H1 (cell line): ENCODE measurements around the gene PRKACA. TPM values are rescaled to one million over a fixed set of nuclear protein-coding genes. Genes with fewer than 3 reads are reported as not detected.

ENCODE experiments used
- CTCF ChIA-PET: fragments of 300-600 bp; sonication (Branson Sonifier 250); formaldehyde crosslinking; loops from one replicate; lab custom pipeline; 2021; ENCODE audit not compliant: partially characterized antibody; lab: Charles Lee
- POLR2A ChIA-PET: fragments of 300-600 bp; sonication (Branson Sonifier 250); formaldehyde crosslinking; loops from one replicate; lab custom pipeline; 2021; ENCODE audit warnings: inconsistent platforms; ENCODE audit not compliant: partially characterized antibody; lab: Charles Lee
- DNase-seq, 2 experiments: peaks; one replicate each; pipeline versions ENCODE4 v3.0.0 to v3.0.0-alpha.2; 2010 to 2022; ENCODE audit warnings: low spot score in 2 of 2, low read depth in 1 of 2, mixed read lengths in 1 of 2
- FAIRE-seq: peaks from 2 replicates; lab custom pipeline; 2011; peaks lifted over from hg19 to GRCh38; lab: Jason Lieb, UNC
- H2AFZ ChIP-seq: 2 replicates; pipeline ENCODE4 v1.8.1; 2012; ENCODE audit warnings: low read length, inconsistent platforms
- H2AK5ac ChIP-seq: 2 replicates; pipeline ENCODE4 v1.6.1; 2013; ENCODE audit warnings: low read depth, low read length
- H2BK120ac ChIP-seq: replicated peaks from 2 replicates; pipeline ENCODE3; 2013; ENCODE audit warnings: low read depth, low read length, inconsistent platforms
- H2BK12ac ChIP-seq: 2 replicates; pipeline ENCODE4 v1.6.1; 2013; ENCODE audit warnings: low read depth, low read length
- H2BK15ac ChIP-seq: 2 replicates; pipeline ENCODE4 v1.6.1; 2013; ENCODE audit warnings: low read length
- H2BK20ac ChIP-seq: 2 replicates; pipeline ENCODE4 v1.6.1; 2013; ENCODE audit warnings: low read length
- H2BK5ac ChIP-seq: 2 replicates; pipeline ENCODE4 v1.6.1; 2013; ENCODE audit warnings: low read depth, low read length
- H3K14ac ChIP-seq: 2 replicates; pipeline ENCODE4 v1.6.1; 2013; ENCODE audit warnings: inconsistent platforms; ENCODE audit not compliant: insufficient read length
- H3K18ac ChIP-seq: 2 replicates; pipeline ENCODE4 v1.6.1; 2013; ENCODE audit warnings: low read length; ENCODE audit errors: extremely low read depth
- H3K23ac ChIP-seq: 2 replicates; pipeline ENCODE4 v1.6.1; 2013; ENCODE audit warnings: inconsistent platforms; ENCODE audit not compliant: insufficient read length
- H3K23me2 ChIP-seq: 2 replicates; pipeline ENCODE4 v1.6.1; 2013; ENCODE audit warnings: low read depth, low read length
- H3K27ac ChIP-seq: 2 replicates; pipeline ENCODE4 v1.6.1; 2011; ENCODE audit warnings: low read depth, low read length, inconsistent platforms
- H3K27me3 ChIP-seq, 4 experiments: replicated peaks in 1 of 4; 1 replicate in 1 of 4; 2 replicates in 3 of 4; pipeline versions ENCODE4 v1.6.1 to v1.8.1; 2011 to 2013; ENCODE audit warnings: low read length in 3 of 4, mild to moderate bottlenecking in 3 of 4, inconsistent platforms in 2 of 4, mixed read lengths in 2 of 4, moderate library complexity in 1 of 4; ENCODE audit not compliant: control insufficient read depth in 3 of 4, insufficient read depth in 3 of 4; ENCODE audit errors: extremely low read depth in 1 of 4
- H3K36me3 ChIP-seq, 4 experiments: 2 replicates each; pipeline versions ENCODE4 v1.6.1 to v1.8.1; 2011 to 2013; ENCODE audit warnings: mild to moderate bottlenecking in 4 of 4, low read length in 3 of 4, moderate library complexity in 2 of 4, control low read depth in 1 of 4, inconsistent platforms in 1 of 4; ENCODE audit not compliant: insufficient read depth in 4 of 4, control insufficient read depth in 2 of 4
- H3K4ac ChIP-seq: replicated peaks from 2 replicates; pipeline ENCODE3; 2013; ENCODE audit warnings: low read length, low read depth, mixed read lengths, inconsistent platforms; ENCODE audit not compliant: insufficient read length
- H3K4me1 ChIP-seq, 4 experiments: replicated peaks in 1 of 4; 1 replicate in 1 of 4; 2 replicates in 3 of 4; pipeline versions ENCODE4 v1.6.1 to v1.8.1; 2011 to 2013; ENCODE audit warnings: low read length in 3 of 4, inconsistent platforms in 2 of 4, mixed read lengths in 1 of 4; ENCODE audit not compliant: insufficient read depth in 4 of 4, control insufficient read depth in 3 of 4
- H3K4me2 ChIP-seq, 2 experiments: 2 replicates each; pipeline versions ENCODE4 v1.6.1 to v1.8.1; 2011 to 2013; ENCODE audit warnings: low read depth in 2 of 2, low read length in 2 of 2, control low read depth in 1 of 2, inconsistent platforms in 1 of 2, mild to moderate bottlenecking in 1 of 2; ENCODE audit not compliant: insufficient read depth in 1 of 2
- H3K4me3 ChIP-seq, 4 experiments: fragments of 200-600, 300-600 bp in 1 of 4; sonication (generic), shearing (Covaris generic), sonication (Bioruptor Twin) in 1 of 4; 2 replicates each; pipeline versions ENCODE4 v1.5.1 to v1.8.1; 2011 to 2016; ENCODE audit warnings: low read length in 4 of 4, low read depth in 3 of 4, control low read depth in 2 of 4, inconsistent platforms in 2 of 4, mild to moderate bottlenecking in 2 of 4, mixed read lengths in 1 of 4, moderate library complexity in 1 of 4; ENCODE audit not compliant: insufficient read depth in 2 of 4; ENCODE audit errors: extremely low read depth in 1 of 4
- H3K56ac ChIP-seq: replicated peaks from 2 replicates; pipeline ENCODE3; 2013; ENCODE audit warnings: low read depth, mild to moderate bottlenecking, mixed read lengths, low read length, inconsistent platforms; ENCODE audit not compliant: insufficient read length
- H3K79me1 ChIP-seq: 2 replicates; pipeline ENCODE4 v1.6.1; 2013; ENCODE audit warnings: low read depth, low read length, control low read depth
- H3K79me2 ChIP-seq, 2 experiments: 2 replicates each; pipeline versions ENCODE4 v1.6.1 to v1.8.1; 2012 to 2013; ENCODE audit warnings: low read length in 2 of 2, mild to moderate bottlenecking in 2 of 2, inconsistent platforms in 1 of 2; ENCODE audit not compliant: insufficient read depth in 2 of 2, control insufficient read depth in 1 of 2
- H3K9ac ChIP-seq, 4 experiments: replicated peaks in 1 of 4; 1 replicate in 1 of 4; 2 replicates in 3 of 4; pipeline versions ENCODE4 v1.6.1 to v1.8.1; 2011 to 2013; ENCODE audit warnings: low read depth in 3 of 4, low read length in 3 of 4, control low read depth in 2 of 4, mild to moderate bottlenecking in 2 of 4, moderate library complexity in 2 of 4, inconsistent platforms in 1 of 4; ENCODE audit errors: extremely low read depth in 1 of 4
- H3K9me3 ChIP-seq, 2 experiments: 2 replicates each; pipeline versions ENCODE4 v1.6.1 to v1.8.1; 2012 to 2013; ENCODE audit warnings: mild to moderate bottlenecking in 2 of 2, moderate library complexity in 2 of 2, control low read depth in 1 of 2, inconsistent platforms in 1 of 2, low read depth in 1 of 2, low read length in 1 of 2, mixed read lengths in 1 of 2; ENCODE audit not compliant: insufficient read depth in 2 of 2
- H4K20me1 ChIP-seq, 2 experiments: replicated peaks in 1 of 2; 2 replicates each; pipeline versions ENCODE3 to v1.8.1; 2011 to 2013; ENCODE audit warnings: inconsistent platforms in 2 of 2, low read length in 2 of 2, mild to moderate bottlenecking in 1 of 2; ENCODE audit not compliant: insufficient read depth in 2 of 2, control insufficient read depth in 1 of 2
- H4K5ac ChIP-seq: 2 replicates; pipeline ENCODE4 v1.6.1; 2013; ENCODE audit warnings: low read length, low read depth, mixed read lengths, inconsistent platforms; ENCODE audit not compliant: insufficient read length
- H4K8ac ChIP-seq: 2 replicates; pipeline ENCODE4 v1.8.0; 2013; ENCODE audit warnings: mild to moderate bottlenecking, moderate library complexity, low read length, inconsistent platforms; ENCODE audit not compliant: insufficient read depth; ENCODE audit errors: extremely low read depth
- H4K91ac ChIP-seq: replicated peaks from 2 replicates; pipeline ENCODE3; 2013; ENCODE audit warnings: low read length, mixed read lengths, inconsistent platforms; ENCODE audit not compliant: insufficient read length
- BACH1 ChIP-seq: IDR thresholded peaks from 2 replicates; pipeline ENCODE4 v1.6.1; 2012; ENCODE audit warnings: low read length, improper control_type of control experiment
- BCL11A ChIP-seq, 2 experiments: IDR thresholded peaks; one replicate each; pipeline ENCODE4 v1.6.1; 2011; ENCODE audit warnings: low read depth in 2 of 2, low read length in 2 of 2, mild to moderate bottlenecking in 2 of 2
- BRCA1 ChIP-seq: IDR thresholded peaks from 2 replicates; pipeline ENCODE4 v1.6.1; 2012; ENCODE audit warnings: low read depth, low read length, improper control_type of control experiment
- EZH2 ChIP-seq: fragments of 200-600 bp; sonication (generic); IDR thresholded peaks from 2 replicates; pipeline ENCODE4 v1.7.1; 2012; ENCODE audit warnings: low read depth, mild to moderate bottlenecking, moderate library complexity, low read length, inconsistent platforms; ENCODE audit not compliant: severe bottlenecking
- MAFK ChIP-seq: IDR thresholded peaks from 2 replicates; pipeline ENCODE4 v1.6.1; 2012; ENCODE audit warnings: low read depth, mild to moderate bottlenecking, improper control_type of control experiment, low read length
- PHF8 ChIP-seq: fragments of 200-600 bp; sonication (generic); conservative IDR thresholded peaks from 2 replicates; pipeline ENCODE4 v1.7.1; 2012; ENCODE audit warnings: low read depth, mild to moderate bottlenecking, inconsistent platforms, low read length, moderate library complexity
- POLR2AphosphoS5 ChIP-seq: IDR thresholded peaks from 2 replicates; pipeline ENCODE4 v1.6.1; 2011; ENCODE audit warnings: low read depth, low read length
- POU5F1 ChIP-seq: IDR thresholded peaks from 2 replicates; pipeline ENCODE4 v1.6.1; 2011; ENCODE audit warnings: low read depth, mild to moderate bottlenecking, low read length, moderate library complexity
- WGBS, 2 experiments: shearing (Covaris generic) in 1 of 2; methylation state at CpG; one replicate each; pipeline versions ENCODE4 v1.1.6 to v1.1.7; 2013 to 2015; ENCODE audit warnings: low lambda C conversion rate in 2 of 2, mixed read lengths in 2 of 2, inconsistent platforms in 1 of 2, low coverage in 1 of 2, missing lambda C conversion rate in 1 of 2; ENCODE audit not compliant: insufficient replicate concordance in 2 of 2, insufficient coverage in 1 of 2, insufficient read length in 1 of 2; ENCODE audit errors: extremely low coverage in 1 of 2, missing lambda C conversion rate in 1 of 2; 5-methylcytosine and 5-hydroxymethylcytosine counted together
- polyA plus RNA-seq, 7 experiments: library from polyadenylated mRNA; depleted of rRNA in 3 of 7; stranded (reverse) in 5 of 7; unstranded in 2 of 7; fragments of >200 nt in 5 of 7; fragments of 200-250 nt in 2 of 7; gene quantifications; 1 replicate in 5 of 7; 2 replicates in 1 of 7; 4 replicates in 1 of 7; pipeline versions ENCODE4 v1.2.1 to v1.2.3, GENCODE V29; 2011 to 2013; ENCODE audit warnings: missing spikeins in 2 of 7, mixed read lengths in 2 of 7
- total RNA-seq: library from RNA; stranded (reverse); fragmentation: NEBNext Ultra II Directional; extraction: Animal tissue kit (Norgen Biotek cat#: 25700); gene quantifications from 2 replicates; pipeline ENCODE4 v1.2.1, GENCODE V29; 2021
- TF ChIP-seq, protein P1 (sequence below): IDR thresholded peaks from 2 replicates; pipeline ENCODE4 v1.6.1; 2012; ENCODE audit warnings: inconsistent platforms

The PRKACA gene
- total and polyA plus RNA-seq, 2 of the 8 experiments (the other 6 are each of a cell fraction or from before 2014, with no cell fraction given), result 14.2 to 48.2 TPM

DNA sequence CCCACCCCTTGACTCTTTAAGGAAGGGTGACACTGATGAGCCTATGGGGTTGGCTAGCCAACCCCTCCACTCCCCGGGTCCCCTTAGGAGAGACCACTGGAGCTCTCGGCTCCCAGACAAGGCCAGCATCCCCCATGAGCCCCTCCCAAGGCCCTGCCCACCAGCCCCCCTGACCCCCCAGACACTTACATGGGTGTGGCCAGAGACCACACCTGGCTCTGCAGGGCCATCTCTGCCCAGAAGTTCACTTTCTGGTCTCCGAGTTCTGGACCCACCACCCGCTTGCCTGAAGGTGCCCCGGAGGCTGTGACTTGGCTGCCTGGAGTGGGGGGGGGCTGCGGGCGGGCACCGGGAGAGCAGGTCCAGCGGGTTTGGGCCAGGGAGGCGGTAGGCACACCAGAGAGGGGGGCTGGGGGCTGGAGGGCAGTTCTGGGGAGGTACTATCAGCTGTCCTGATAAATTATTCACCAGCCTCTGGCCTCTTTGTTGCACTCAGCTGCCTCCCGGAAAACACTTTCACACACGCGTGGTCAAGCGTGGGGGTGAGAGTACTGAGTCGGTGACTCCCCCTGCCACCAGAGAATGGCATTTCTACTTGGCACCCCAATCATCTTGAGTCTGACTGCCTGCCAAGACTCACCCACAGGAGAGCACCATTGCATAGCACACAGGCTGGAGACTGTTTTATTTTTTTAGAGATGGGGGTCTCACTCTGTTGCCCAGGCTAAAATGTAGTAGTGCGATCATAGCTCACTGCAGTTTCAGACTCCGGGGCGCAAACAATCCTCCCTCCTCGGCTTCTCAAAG is 55.6 kb downstream of the PRKACA start, which contains the start of gene PALM3:
PALM3 (minus strand) TSS at position 326 of the 807 bp plus-strand sequence; CDS start at position 230, 96 bp downstream.
- CTCF ChIA-PET, result interaction anchor here (0.7 to 7.3 kb wide), 8 partner anchors 9 to 179 kb away, joined by 3 to 103 read pairs (median 40); partner anchors contain the start of genes C19orf67 and MISP3
- Histone ChIP-seq H3K23ac (no peak within 1 kb of the TSS), H3K4me1 (peaks cover 0 to 8% (median 3%) of the 10 kb centered on the region in 4 experiments; a peak in 4 of 7 replicates), H2BK5ac (no peak within 1 kb of the TSS; the same call in 1 of the 2 replicates), H4K91ac (peak within 1 kb of the TSS; percentile 55), H3K79me2 (no peaks in the 10 kb centered on the region), H3K27ac (no peak within 1 kb of the TSS), H3K56ac (no peak within 1 kb of the TSS), H2AFZ (0 out of 2 replicates have a peak within 1 kb of the TSS, but pooled peaks have one; percentile 70), H3K36me3 (no peaks in the 10 kb centered on the region), H4K8ac (peak within 1 kb of the TSS; percentile 72; the same call in 1 of the 2 replicates), H3K4me3 (no peak within 1 kb of the TSS), H3K79me1 (no peaks in the 10 kb centered on the region), H2BK12ac (0 out of 2 replicates have a peak within 1 kb of the TSS, but pooled peaks have one; percentile 17), H3K9me3 (no peaks in the 10 kb centered on the region), H3K14ac (no peak within 1 kb of the TSS), H2BK15ac (peak within 1 kb of the TSS; percentile 97), H2BK20ac (peak within 1 kb of the TSS; percentile 72; the same call in 1 of the 2 replicates), H3K27me3 (peaks cover 5 to 18% (median 14%) of the 10 kb centered on the region in 4 experiments), H4K5ac (no peak within 1 kb of the TSS), H3K4me2 (no peak within 1 kb of the TSS), H3K9ac (no peak within 1 kb of the TSS), H4K20me1 (peaks cover 0 to 2% of the 10 kb centered on the region in 2 experiments), H2AK5ac (no peak within 1 kb of the TSS), H3K18ac (peak within 1 kb of the TSS; percentile 32), H2BK120ac (no peak within 1 kb of the TSS), H3K4ac (peak within 1 kb of the TSS; percentile 23), H3K23me2 (peaks cover 10% of the 10 kb centered on the region; the same call in 1 of the 2 replicates)
- POLR2A ChIA-PET, result interaction anchor here (0.7 to 1.4 kb wide), 2 partner anchors 9 to 19 kb away, joined by 3 to 4 read pairs; no protein-coding TSS in a partner anchor
- TF ChIP-seq BCL11A (IDR thresholded peaks at IDR 0.05; ENCODE audit: low read depth in 2 of 2, low read length in 2 of 2) (no peak), BACH1 (no peak), EZH2 (no peak), POLR2AphosphoS5 (no peak), POU5F1 (no peak), MAFK (no peak), BRCA1 (no peak), PHF8 (no peak)
- TF ChIP-seq, protein P1, sequence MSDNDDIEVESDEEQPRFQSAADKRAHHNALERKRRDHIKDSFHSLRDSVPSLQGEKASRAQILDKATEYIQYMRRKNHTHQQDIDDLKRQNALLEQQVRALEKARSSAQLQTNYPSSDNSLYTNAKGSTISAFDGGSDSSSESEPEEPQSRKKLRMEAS, result no peak
- WGBS, 2 experiments, result 81% methylated on average over 16 of the region's 19 CpGs; no CpG with 5 or more reads in 1 of the 2 experiments
- FAIRE-seq, result no peak
- DNase-seq, result no peak
